B cell (primary cell): ENCODE results near the gene RCC1. TPM values are rescaled to one million over a fixed set of nuclear protein-coding genes. Genes with fewer than 3 reads are reported as not detected.

ENCODE experiments used
- ATAC-seq: fragments of 200-7000 bp; cut with Tn5 transposase; one replicate; pipeline ENCODE4 v1.10.0; 2021; ENCODE audit warnings: low read depth, mild to moderate bottlenecking, moderate number of reproducible peaks, moderate library complexity
- CTCF ChIA-PET: fragments of 350-600 bp; sonication (Branson Sonifier 250); formaldehyde crosslinking; loops from one replicate; lab custom pipeline; 2021; ENCODE audit warnings: antibody characterized with exemption, inconsistent platforms; lab: Charles Lee
- POLR2A ChIA-PET: fragments of 350-600 bp; sonication (Branson Sonifier 250); formaldehyde crosslinking; loops from one replicate; lab custom pipeline; 2021; ENCODE audit warnings: antibody characterized with exemption; lab: Charles Lee
- DNase-seq: peaks from one replicate; pipeline ENCODE4 v3.0.0; 2013
- H2AFZ ChIP-seq: 2 replicates; pipeline ENCODE4 v1.6.1; 2012; ENCODE audit warnings: mild to moderate bottlenecking, low read depth, low read length; ENCODE audit not compliant: insufficient read depth, poor library complexity, severe bottlenecking
- H3K27ac ChIP-seq, 2 donors: 1 replicate in 1 of 2; 2 replicates in 1 of 2; pipeline ENCODE4 v1.5.1; 2012 to 2013; ENCODE audit warnings: low read length in 2 of 2, mild to moderate bottlenecking in 2 of 2, moderate library complexity in 1 of 2
- H3K27me3 ChIP-seq, 4 experiments: fragments of 200-600 bp in 1 of 4; sonication (generic) in 1 of 4; replicated peaks in 1 of 4; 1 replicate in 2 of 4; 2 replicates in 2 of 4; pipeline versions ENCODE4 v1.6.1 to v1.7.0; 2013 to 2016; ENCODE audit warnings: low read length in 3 of 4, mild to moderate bottlenecking in 2 of 4, mixed read lengths in 1 of 4, moderate library complexity in 1 of 4; ENCODE audit not compliant: insufficient read depth in 4 of 4, control insufficient read depth in 3 of 4; ENCODE audit errors: control extremely low read depth in 1 of 4
- H3K36me3 ChIP-seq, 2 experiments: replicated peaks in 1 of 2; 1 replicate in 1 of 2; 2 replicates in 1 of 2; pipeline versions ENCODE4 v1.6.1 to v1.7.1; 2013; ENCODE audit warnings: low read length in 1 of 2; ENCODE audit not compliant: insufficient read depth in 2 of 2, control insufficient read depth in 1 of 2; ENCODE audit errors: control extremely low read depth in 1 of 2, extremely low read depth in 1 of 2
- H3K4me1 ChIP-seq, 2 donors: fragments of 200-600 bp in 1 of 2; sonication (generic) in 1 of 2; 1 replicate in 1 of 2; 2 replicates in 1 of 2; pipeline versions ENCODE4 v1.5.1 to v1.6.1; 2013 to 2017; ENCODE audit warnings: low read length in 2 of 2; ENCODE audit not compliant: control insufficient read depth in 2 of 2, insufficient read depth in 2 of 2
- H3K4me2 ChIP-seq: replicated peaks from 2 replicates; pipeline ENCODE3; 2012; ENCODE audit warnings: mild to moderate bottlenecking, low read depth, low read length; ENCODE audit not compliant: poor library complexity, severe bottlenecking
- H3K4me3 ChIP-seq, 5 experiments: fragments of 200-600 bp in 1 of 5; sonication (generic) in 1 of 5; 1 replicate in 3 of 5; 2 replicates in 2 of 5; pipeline versions ENCODE4 v1.5.1 to v1.7.0; 2011 to 2016; ENCODE audit warnings: low read length in 4 of 5, mild to moderate bottlenecking in 4 of 5, low read depth in 2 of 5, control low read depth in 1 of 5, moderate library complexity in 1 of 5; ENCODE audit not compliant: insufficient read depth in 1 of 5; ENCODE audit errors: control extremely low read depth in 1 of 5, extremely low read depth in 1 of 5
- H3K79me2 ChIP-seq: fragments of 200-600 bp; sonication (generic); one replicate; pipeline ENCODE4 v1.6.0; 2016; ENCODE audit warnings: low read length; ENCODE audit not compliant: control insufficient read depth, insufficient read depth
- H3K9ac ChIP-seq: fragments of 200-600 bp; sonication (generic); 2 replicates; pipeline ENCODE4 v1.6.1; 2017; ENCODE audit warnings: mild to moderate bottlenecking, low read length, moderate library complexity
- H3K9me3 ChIP-seq, 3 donors: one replicate each; pipeline versions ENCODE4 v1.6.1 to v1.7.1; 2013; ENCODE audit warnings: low read length in 2 of 3; ENCODE audit not compliant: control insufficient read depth in 2 of 3, insufficient read depth in 1 of 3; ENCODE audit errors: control extremely low read depth in 1 of 3
- H4K20me1 ChIP-seq: 2 replicates; pipeline ENCODE4 v1.6.0; 2012; ENCODE audit warnings: mild to moderate bottlenecking, low read length; ENCODE audit not compliant: insufficient read depth, control insufficient read depth, poor library complexity, severe bottlenecking
- H3K27ac Mint-ChIP-seq: one replicate; pipeline ENCODE4 v1.8.0; 2021; ENCODE audit warnings: mixed read lengths
- H3K27me3 Mint-ChIP-seq: one replicate; pipeline ENCODE4 v1.8.0; 2021; ENCODE audit warnings: mixed read lengths
- H3K4me1 Mint-ChIP-seq: one replicate; pipeline ENCODE4 v1.8.0; 2021; ENCODE audit warnings: mixed read lengths
- H3K4me3 Mint-ChIP-seq: one replicate; pipeline ENCODE4 v1.8.0; 2021; ENCODE audit warnings: mixed read lengths
- H3K9me3 Mint-ChIP-seq: one replicate; pipeline ENCODE4 v1.8.0; 2022; ENCODE audit warnings: mixed read lengths; ENCODE audit not compliant: insufficient read depth
- CTCF ChIP-seq: fragments of 200-600 bp; IDR thresholded peaks from one replicate; pipeline ENCODE4 v1.8.0; 2022; ENCODE audit warnings: antibody characterized with exemption, mild to moderate bottlenecking
- EZH2 ChIP-seq: IDR thresholded peaks from 2 replicates; pipeline ENCODE4 v1.6.1; 2012; ENCODE audit warnings: borderline replicate concordance, low read depth, mild to moderate bottlenecking, moderate library complexity, low read length; ENCODE audit not compliant: insufficient read depth, poor library complexity, severe bottlenecking
- WGBS: methylation state at CpG from one replicate; pipeline ENCODE4 v1.1.5; 2013; ENCODE audit warnings: missing lambda C conversion rate; ENCODE audit not compliant: insufficient coverage; 5-methylcytosine and 5-hydroxymethylcytosine counted together
- intact Hi-C: fragments of 100-400 bp; cut with micrococcal nuclease; formaldehyde crosslinking; loops from one replicate; pipeline ENCODE4 v1.10.0; 2022
- polyA plus RNA-seq: library from polyadenylated mRNA; depleted of rRNA; stranded (reverse); fragments of >200 nt; gene quantifications from 2 replicates; pipeline ENCODE4 v1.2.3, GENCODE V29; 2012
- total RNA-seq, 2 donors: library from RNA; stranded (reverse); fragments of 120-200 nt in 1 of 2; gene quantifications; 1 replicate in 1 of 2; 2 replicates in 1 of 2; pipeline versions ENCODE4 v1.2.3 to v1.2.4, GENCODE V29; 2013 to 2022

Gene RCC1
- total and polyA plus RNA-seq, 2 donors (not counting 1 experiment from before 2014, with no cell fraction given) = 9.7 to 17.5 TPM

- Histone ChIP-seq H3K27ac (no peak overlapping the region), H3K4me3 (no peak overlapping the region), H3K27me3 (no peaks in the 10 kb centered on the region), H3K9ac (no peak overlapping the region), H4K20me1 (no peaks in the 10 kb centered on the region), H3K4me2 (no peak overlapping the region), H3K4me1 (no peaks in the 10 kb centered on the region), H2AFZ (no peak overlapping the region), H3K36me3 (peaks cover 4 to 13% of the 10 kb centered on the region in 2 experiments), H3K79me2 (peaks cover 7% of the 10 kb centered on the region), H3K9me3 (no peaks in the 10 kb centered on the region)
- intact Hi-C loops = no loop called here
- 65% methylated on average over 4 of the region's 5 CpGs for WGBS
- Mint-ChIP-seq H3K4me1 (peaks cover 5% of the 10 kb centered on the region), H3K9me3 (no peaks in the 10 kb centered on the region), H3K27ac (no peak overlapping the region), H3K27me3 (no peaks in the 10 kb centered on the region), H3K4me3 (no peak overlapping the region)
- DNase-seq (no peak), ATAC-seq (no peak)
- POLR2A ChIA-PET = no interaction called here
- no peak for TF ChIP-seq CTCF
- TF ChIP-seq EZH2 = no peak
- CTCF ChIA-PET = no interaction called here
These were observed 49.8 kb upstream of the RCC1 start for GRCh38 chr1:28456078-28456477.

- H3K9me3 Mint-ChIP-seq = no peaks in the 10 kb centered on the region
- Histone ChIP-seq H3K4me1 (no peaks in the 10 kb centered on the region), H3K4me3 (no peak overlapping the region), H3K36me3 (peaks cover 4 to 14% of the 10 kb centered on the region in 2 experiments), H3K9me3 (no peaks in the 10 kb centered on the region), H3K27me3 (no peaks in the 10 kb centered on the region), H3K4me2 (no peak overlapping the region), H3K79me2 (no peaks in the 10 kb centered on the region), H2AFZ (no peak overlapping the region), H3K27ac (no peak overlapping the region), H3K9ac (no peak overlapping the region), H4K20me1 (no peaks in the 10 kb centered on the region)
- intact Hi-C loops = no loop called here
- H3K27ac Mint-ChIP-seq = no peak overlapping the region
- ATAC-seq (no peak), DNase-seq (no peak)
- ChIA-PET CTCF (interaction anchor here (0.7 kb wide), 2 partner anchors 42 to 419 kb away, joined by 3 to 5 read pairs; no protein-coding TSS in a partner anchor), POLR2A (no interaction called here)
- H3K27me3 Mint-ChIP-seq = no peaks in the 10 kb centered on the region
- H3K4me3 Mint-ChIP-seq = no peak overlapping the region
- peaks cover 4% of the 10 kb centered on the region for H3K4me1 Mint-ChIP-seq
- WGBS = no CpG with 5 or more reads among the region's 1 CpG
- TF ChIP-seq EZH2 = no peak
- no peak for TF ChIP-seq CTCF
These were observed 48.2 kb upstream of the RCC1 start for GRCh38 chr1:28457678-28458077.
